Measurements from ENCODE around the gene RUFY3. TPM values are rescaled to one million over a fixed set of nuclear protein-coding genes. Genes with fewer than 3 reads are reported as not detected.

RUFY3 gene
- total and polyA plus RNA-seq, 2 of the 13 experiments (the other 11 are each of a cell fraction or from before 2014, with no cell fraction given) = 17.9 to 25.3 TPM

DNA sequence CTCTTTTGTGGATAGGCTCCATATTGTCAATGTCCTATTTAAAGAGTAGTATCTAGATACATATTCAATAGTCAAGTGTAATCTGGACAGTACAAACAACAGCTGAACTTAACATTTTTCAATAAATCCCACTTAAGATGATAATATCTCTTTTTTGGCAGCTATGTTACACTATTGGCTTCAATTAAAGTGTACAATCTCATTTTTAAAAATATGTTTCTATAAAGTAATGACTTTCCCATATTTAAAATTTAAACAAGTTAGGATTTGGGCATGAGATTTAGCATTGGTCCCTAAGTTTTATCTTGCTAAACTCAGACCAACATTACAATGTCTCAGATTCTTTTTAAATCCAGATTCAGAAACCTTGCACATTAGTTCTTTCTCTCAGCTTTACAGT, 47.6 kb upstream of the RUFY3 start (continued):
- TF ChIP-seq, protein P1, sequence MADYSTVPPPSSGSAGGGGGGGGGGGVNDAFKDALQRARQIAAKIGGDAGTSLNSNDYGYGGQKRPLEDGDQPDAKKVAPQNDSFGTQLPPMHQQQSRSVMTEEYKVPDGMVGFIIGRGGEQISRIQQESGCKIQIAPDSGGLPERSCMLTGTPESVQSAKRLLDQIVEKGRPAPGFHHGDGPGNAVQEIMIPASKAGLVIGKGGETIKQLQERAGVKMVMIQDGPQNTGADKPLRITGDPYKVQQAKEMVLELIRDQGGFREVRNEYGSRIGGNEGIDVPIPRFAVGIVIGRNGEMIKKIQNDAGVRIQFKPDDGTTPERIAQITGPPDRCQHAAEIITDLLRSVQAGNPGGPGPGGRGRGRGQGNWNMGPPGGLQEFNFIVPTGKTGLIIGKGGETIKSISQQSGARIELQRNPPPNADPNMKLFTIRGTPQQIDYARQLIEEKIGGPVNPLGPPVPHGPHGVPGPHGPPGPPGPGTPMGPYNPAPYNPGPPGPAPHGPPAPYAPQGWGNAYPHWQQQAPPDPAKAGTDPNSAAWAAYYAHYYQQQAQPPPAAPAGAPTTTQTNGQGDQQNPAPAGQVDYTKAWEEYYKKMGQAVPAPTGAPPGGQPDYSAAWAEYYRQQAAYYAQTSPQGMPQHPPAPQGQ (CRISPR knock-in tag; IDR thresholded peaks at IDR 0.05; ENCODE audit: borderline replicate concordance) = no peak
- TF ChIP-seq ZNF350 (CRISPR knock-in tag; IDR thresholded peaks at IDR 0.05; ENCODE audit: borderline replicate concordance, low read depth) = no peak
- no peak for TF ChIP-seq ESRRA (CRISPR knock-in tag; IDR thresholded peaks at IDR 0.05; ENCODE audit: low read depth)

DNA sequence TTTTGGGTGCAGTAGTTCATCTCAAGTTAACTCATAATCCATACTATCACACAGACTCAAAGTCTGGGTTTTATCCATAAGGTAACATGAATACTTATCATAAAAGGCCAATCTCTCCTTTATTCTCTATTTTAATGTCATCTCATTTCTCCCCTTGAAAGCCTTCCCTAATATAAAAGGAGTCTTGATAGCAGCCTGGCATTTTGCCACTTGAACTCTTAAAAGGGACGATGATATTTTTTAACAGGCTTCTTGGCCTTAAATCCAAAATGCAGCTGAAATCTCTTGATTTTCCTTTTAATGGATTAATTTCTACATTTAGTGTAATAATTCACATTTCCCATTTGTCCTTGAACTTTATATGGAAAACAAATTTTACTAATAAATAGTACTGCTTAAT, 47.0 kb upstream of the RUFY3 start:
- Histone ChIP-seq H3K27ac (ENCODE audit: extremely low read length, insufficient read depth, low read length) (no peak overlapping the region), H4K20me1 (ENCODE audit: insufficient read depth, low read length) (no peaks in the 10 kb centered on the region), H3K4me3 (replicated peaks in 1 of 3; ENCODE audit: insufficient read depth in 1 of 3, low read depth in 2 of 3, low read length in 3 of 3) (no peak overlapping the region), H3K36me3 (replicated peaks in 1 of 2; ENCODE audit: control insufficient read depth in 1 of 2, insufficient read depth in 2 of 2, low read length in 2 of 2) (no peaks in the 10 kb centered on the region), H3K9me3 (ENCODE audit: low read length) (no peaks in the 10 kb centered on the region), H3K4me2 (ENCODE audit: low read depth, low read length) (no peak overlapping the region), H3K9ac (ENCODE audit: insufficient read depth, low read depth, low read length) (no peak overlapping the region), H3K27me3 (ENCODE audit: control insufficient read depth in 1 of 2, insufficient read depth in 2 of 2, low read length in 2 of 2) (no peaks in the 10 kb centered on the region; a peak in 1 of 5 replicates), H3K4me1 (ENCODE audit: insufficient read depth, low read length) (no peaks in the 10 kb centered on the region), H3K79me2 (ENCODE audit: insufficient read depth, low read length) (no peaks in the 10 kb centered on the region), H2AFZ (ENCODE audit: low read length) (no peak overlapping the region)
- no peak for DNase-seq (ENCODE audit: low spot score)
- no peak for ATAC-seq
- WGBS (ENCODE audit: low lambda C conversion rate) = 47% methylated on average over 1 of the region's 1 CpG
- in situ Hi-C loops (cut with HindIII; ENCODE audit: extremely low pct_ligation_motif_present, low pct_unique_long_range_greater_than_20kb) (loop anchor here (25.0 kb wide), 2 partner anchors 338 to 1038 kb away; no protein-coding TSS in a partner anchor), intact Hi-C loops (cut with micrococcal nuclease; ENCODE audit: unreplicated experiment) (no loop called here)
- no peak for FAIRE-seq
- POLR2A ChIA-PET = no interaction called here
- CTCF ChIA-PET (ENCODE audit: low intra/inter-chr PET ratio, low total read pairs) = no interaction called here
- no TSS peak for BruUV-seq (replicated peaks)
- TF ChIP-seq PRPF4 (IDR thresholded peaks at IDR 0.05; ENCODE audit: low read depth, low read length, poor library complexity, severe bottlenecking) = no peak
- TF ChIP-seq ZC3H13 (CRISPR knock-in tag; IDR thresholded peaks at IDR 0.05) = no peak
- TF ChIP-seq, protein P2, sequence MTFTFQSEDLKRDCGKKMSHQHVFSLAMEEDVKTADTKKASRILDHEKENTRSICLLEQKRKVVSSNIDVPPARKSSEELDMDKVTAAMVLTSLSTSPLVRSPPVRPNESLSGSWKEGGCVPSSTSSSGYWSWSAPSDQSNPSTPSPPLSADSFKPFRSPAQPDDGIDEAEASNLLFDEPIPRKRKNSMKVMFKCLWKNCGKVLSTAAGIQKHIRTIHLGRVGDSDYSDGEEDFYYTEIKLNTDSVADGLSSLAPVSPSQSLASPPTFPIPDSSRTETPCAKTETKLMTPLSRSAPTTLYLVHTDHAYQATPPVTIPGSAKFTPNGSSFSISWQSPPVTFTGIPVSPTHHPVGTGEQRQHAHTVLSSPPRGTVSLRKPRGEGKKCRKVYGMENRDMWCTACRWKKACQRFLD (CRISPR knock-in tag; IDR thresholded peaks at IDR 0.05; ENCODE audit: borderline replicate concordance) = no peak
- no peak for TF ChIP-seq ZKSCAN8 (CRISPR knock-in tag; IDR thresholded peaks at IDR 0.05; ENCODE audit: borderline replicate concordance)
- no peak for TF ChIP-seq ZNF660 (CRISPR knock-in tag; IDR thresholded peaks at IDR 0.05; ENCODE audit: borderline replicate concordance, low read depth)
- TF ChIP-seq, protein P3, sequence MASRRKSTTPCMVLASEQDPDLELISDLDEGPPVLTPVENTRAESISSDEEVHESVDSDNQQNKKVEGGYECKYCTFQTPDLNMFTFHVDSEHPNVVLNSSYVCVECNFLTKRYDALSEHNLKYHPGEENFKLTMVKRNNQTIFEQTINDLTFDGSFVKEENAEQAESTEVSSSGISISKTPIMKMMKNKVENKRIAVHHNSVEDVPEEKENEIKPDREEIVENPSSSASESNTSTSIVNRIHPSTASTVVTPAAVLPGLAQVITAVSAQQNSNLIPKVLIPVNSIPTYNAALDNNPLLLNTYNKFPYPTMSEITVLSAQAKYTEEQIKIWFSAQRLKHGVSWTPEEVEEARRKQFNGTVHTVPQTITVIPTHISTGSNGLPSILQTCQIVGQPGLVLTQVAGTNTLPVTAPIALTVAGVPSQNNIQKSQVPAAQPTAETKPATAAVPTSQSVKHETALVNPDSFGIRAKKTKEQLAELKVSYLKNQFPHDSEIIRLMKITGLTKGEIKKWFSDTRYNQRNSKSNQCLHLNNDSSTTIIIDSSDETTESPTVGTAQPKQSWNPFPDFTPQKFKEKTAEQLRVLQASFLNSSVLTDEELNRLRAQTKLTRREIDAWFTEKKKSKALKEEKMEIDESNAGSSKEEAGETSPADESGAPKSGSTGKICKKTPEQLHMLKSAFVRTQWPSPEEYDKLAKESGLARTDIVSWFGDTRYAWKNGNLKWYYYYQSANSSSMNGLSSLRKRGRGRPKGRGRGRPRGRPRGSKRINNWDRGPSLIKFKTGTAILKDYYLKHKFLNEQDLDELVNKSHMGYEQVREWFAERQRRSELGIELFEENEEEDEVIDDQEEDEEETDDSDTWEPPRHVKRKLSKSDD (CRISPR knock-in tag; IDR thresholded peaks at IDR 0.05; ENCODE audit: low read depth) = no peak
- TF ChIP-seq, protein P4, sequence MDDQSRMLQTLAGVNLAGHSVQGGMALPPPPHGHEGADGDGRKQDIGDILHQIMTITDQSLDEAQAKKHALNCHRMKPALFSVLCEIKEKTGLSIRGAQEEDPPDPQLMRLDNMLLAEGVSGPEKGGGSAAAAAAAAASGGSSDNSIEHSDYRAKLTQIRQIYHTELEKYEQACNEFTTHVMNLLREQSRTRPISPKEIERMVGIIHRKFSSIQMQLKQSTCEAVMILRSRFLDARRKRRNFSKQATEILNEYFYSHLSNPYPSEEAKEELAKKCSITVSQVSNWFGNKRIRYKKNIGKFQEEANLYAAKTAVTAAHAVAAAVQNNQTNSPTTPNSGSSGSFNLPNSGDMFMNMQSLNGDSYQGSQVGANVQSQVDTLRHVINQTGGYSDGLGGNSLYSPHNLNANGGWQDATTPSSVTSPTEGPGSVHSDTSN (CRISPR knock-in tag; IDR thresholded peaks at IDR 0.05; ENCODE audit: borderline replicate concordance) = no peak
- TF ChIP-seq TOPORS (CRISPR knock-in tag; IDR thresholded peaks at IDR 0.05) = no peak
- no peak for TF ChIP-seq TBP (CRISPR knock-in tag; IDR thresholded peaks at IDR 0.05)
- TF ChIP-seq NFKBIZ (CRISPR knock-in tag; IDR thresholded peaks at IDR 0.05) = no peak
- TF ChIP-seq, protein P5, sequence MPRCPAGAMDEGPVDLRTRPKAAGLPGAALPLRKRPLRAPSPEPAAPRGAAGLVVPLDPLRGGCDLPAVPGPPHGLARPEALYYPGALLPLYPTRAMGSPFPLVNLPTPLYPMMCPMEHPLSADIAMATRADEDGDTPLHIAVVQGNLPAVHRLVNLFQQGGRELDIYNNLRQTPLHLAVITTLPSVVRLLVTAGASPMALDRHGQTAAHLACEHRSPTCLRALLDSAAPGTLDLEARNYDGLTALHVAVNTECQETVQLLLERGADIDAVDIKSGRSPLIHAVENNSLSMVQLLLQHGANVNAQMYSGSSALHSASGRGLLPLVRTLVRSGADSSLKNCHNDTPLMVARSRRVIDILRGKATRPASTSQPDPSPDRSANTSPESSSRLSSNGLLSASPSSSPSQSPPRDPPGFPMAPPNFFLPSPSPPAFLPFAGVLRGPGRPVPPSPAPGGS (CRISPR knock-in tag; IDR thresholded peaks at IDR 0.05) = no peak
- no peak for TF ChIP-seq ATF1 (CRISPR knock-in tag; IDR thresholded peaks at IDR 0.05)
